Neural cell (in vitro differentiated cells): ENCODE data around the gene FZD7.

Source experiments
- CTCF ChIP-seq: fragments of 450-650 bp; IDR thresholded peaks from 2 replicates; pipeline ENCODE4 v1.5.1; 2014; ENCODE audit warnings: antibody characterized with exemption, mild to moderate bottlenecking, moderate library complexity; ENCODE audit not compliant: poor library complexity, severe bottlenecking
- EZH2 ChIP-seq: fragments of 200-600, 300-800 bp; shearing (Covaris generic), sonication (generic); IDR thresholded peaks from 2 replicates; pipeline ENCODE4 v1.6.1; 2014; ENCODE audit warnings: antibody characterized with exemption, low read length, borderline replicate concordance, mild to moderate bottlenecking; ENCODE audit not compliant: insufficient read depth, poor library complexity, severe bottlenecking
- MXI1 ChIP-seq: fragments of 450-650 bp; conservative IDR thresholded peaks from 2 replicates; pipeline ENCODE4 v1.6.1; 2014; ENCODE audit warnings: antibody characterized with exemption, mild to moderate bottlenecking; ENCODE audit not compliant: poor library complexity, severe bottlenecking

GRCh38 chr2:202072737-202073401 lies 39.2 kb downstream of the FZD7 start, which contains the start of gene KIAA2012:
- TF ChIP-seq EZH2 = no peak
- no peak for TF ChIP-seq MXI1
- no peak for TF ChIP-seq CTCF
